GM21717 (cell line): ENCODE measurements around the gene VASH2.
"Not testable (repeated sequence)": the region's sequence is repeated elsewhere in the genome, so short reads cannot be mapped to it uniquely, and the experiment has no call there.

Source experiments
- ATAC-seq: cut with Tn5 transposase; IDR thresholded peaks from one replicate; pipeline ENCODE4 v1.9.1; 2021; ENCODE audit warnings: mild to moderate bottlenecking, moderate library complexity; ENCODE audit not compliant: unreplicated experiment

The VASH2 gene

GRCh38 chr1:212950243-212951125, at the start of gene VASH2:
Gene VASH2, plus strand, starts transcription at chr1:212950541. Its CDS starts 1,002 bp downstream, at chr1:212951543.
- peak; percentile 91 for ATAC-seq

GRCh38 chr1:212901290-212901689, 49.1 kb upstream of the VASH2 start:
- no peak for ATAC-seq

- no peak for ATAC-seq
These were observed 48.3 kb upstream of the VASH2 start for GRCh38 chr1:212902054-212902453.

GRCh38 chr1:212903664-212904063, 46.7 kb upstream of the VASH2 start:
- no peak for ATAC-seq

GRCh38 chr1:212908071-212908470, 42.3 kb upstream of the VASH2 start:
- ATAC-seq = not testable (repeated sequence)

- ATAC-seq = no peak
These were observed 41.4 kb upstream of the VASH2 start for GRCh38 chr1:212908971-212909370.

GRCh38 chr1:212909652-212910063, 40.7 kb upstream of the VASH2 start:
- ATAC-seq = no peak

GRCh38 chr1:212910213-212910612, 40.1 kb upstream of the VASH2 start:
- ATAC-seq = not testable (repeated sequence)

GRCh38 chr1:212913638-212914037, 36.7 kb upstream of the VASH2 start:
- ATAC-seq = not testable (repeated sequence)

- ATAC-seq = not testable (repeated sequence)
These were observed 36.2 kb upstream of the VASH2 start for GRCh38 chr1:212914110-212914509.

GRCh38 chr1:212914789-212915188, 35.6 kb upstream of the VASH2 start:
- ATAC-seq = no peak

GRCh38 chr1:212915245-212916091, 34.9 kb upstream of the VASH2 start:
- ATAC-seq = no peak

- ATAC-seq = no peak
These were observed 33.7 kb upstream of the VASH2 start for GRCh38 chr1:212916481-212917133.

GRCh38 chr1:212917134-212917485, 33.2 kb upstream of the VASH2 start:
- no peak for ATAC-seq

- ATAC-seq = no peak
These were observed 32.5 kb upstream of the VASH2 start for GRCh38 chr1:212917858-212918257.

GRCh38 chr1:212918824-212919223, 31.5 kb upstream of the VASH2 start:
- ATAC-seq = no peak

- no peak for ATAC-seq
These were observed 30.1 kb upstream of the VASH2 start for GRCh38 chr1:212920246-212920645.

GRCh38 chr1:212920896-212921295, 29.4 kb upstream of the VASH2 start:
- no peak for ATAC-seq

- no peak for ATAC-seq
These were observed 28.3 kb upstream of the VASH2 start for GRCh38 chr1:212922016-212922415.

- no peak for ATAC-seq
These were observed 24.0 kb upstream of the VASH2 start for GRCh38 chr1:212926372-212926771.
